H1 (cell line): ENCODE results near the gene MYH7B. TPM values are rescaled to one million over a fixed set of nuclear protein-coding genes. Genes with fewer than 3 reads are reported as not detected.

Source experiments
- CTCF ChIA-PET: fragments of 300-600 bp; sonication (Branson Sonifier 250); formaldehyde crosslinking; loops from one replicate; lab custom pipeline; 2021; ENCODE audit not compliant: partially characterized antibody; lab: Charles Lee
- POLR2A ChIA-PET: fragments of 300-600 bp; sonication (Branson Sonifier 250); formaldehyde crosslinking; loops from one replicate; lab custom pipeline; 2021; ENCODE audit warnings: inconsistent platforms; ENCODE audit not compliant: partially characterized antibody; lab: Charles Lee
- DNase-seq, 2 experiments: peaks; one replicate each; pipeline versions ENCODE4 v3.0.0 to v3.0.0-alpha.2; 2010 to 2022; ENCODE audit warnings: low spot score in 2 of 2, low read depth in 1 of 2, mixed read lengths in 1 of 2
- FAIRE-seq: peaks from 2 replicates; lab custom pipeline; 2011; peaks lifted over from hg19 to GRCh38; lab: Jason Lieb, UNC
- H2AFZ ChIP-seq: 2 replicates; pipeline ENCODE4 v1.8.1; 2012; ENCODE audit warnings: low read length, inconsistent platforms
- H2AK5ac ChIP-seq: 2 replicates; pipeline ENCODE4 v1.6.1; 2013; ENCODE audit warnings: low read depth, low read length
- H2BK120ac ChIP-seq: replicated peaks from 2 replicates; pipeline ENCODE3; 2013; ENCODE audit warnings: low read depth, low read length, inconsistent platforms
- H2BK12ac ChIP-seq: 2 replicates; pipeline ENCODE4 v1.6.1; 2013; ENCODE audit warnings: low read depth, low read length
- H2BK15ac ChIP-seq: 2 replicates; pipeline ENCODE4 v1.6.1; 2013; ENCODE audit warnings: low read length
- H2BK20ac ChIP-seq: 2 replicates; pipeline ENCODE4 v1.6.1; 2013; ENCODE audit warnings: low read length
- H2BK5ac ChIP-seq: 2 replicates; pipeline ENCODE4 v1.6.1; 2013; ENCODE audit warnings: low read depth, low read length
- H3K14ac ChIP-seq: 2 replicates; pipeline ENCODE4 v1.6.1; 2013; ENCODE audit warnings: inconsistent platforms; ENCODE audit not compliant: insufficient read length
- H3K18ac ChIP-seq: 2 replicates; pipeline ENCODE4 v1.6.1; 2013; ENCODE audit warnings: low read length; ENCODE audit errors: extremely low read depth
- H3K23ac ChIP-seq: 2 replicates; pipeline ENCODE4 v1.6.1; 2013; ENCODE audit warnings: inconsistent platforms; ENCODE audit not compliant: insufficient read length
- H3K23me2 ChIP-seq: 2 replicates; pipeline ENCODE4 v1.6.1; 2013; ENCODE audit warnings: low read depth, low read length
- H3K27ac ChIP-seq: 2 replicates; pipeline ENCODE4 v1.6.1; 2011; ENCODE audit warnings: low read depth, low read length, inconsistent platforms
- H3K27me3 ChIP-seq, 4 experiments: replicated peaks in 1 of 4; 1 replicate in 1 of 4; 2 replicates in 3 of 4; pipeline versions ENCODE4 v1.6.1 to v1.8.1; 2011 to 2013; ENCODE audit warnings: low read length in 3 of 4, mild to moderate bottlenecking in 3 of 4, inconsistent platforms in 2 of 4, mixed read lengths in 2 of 4, moderate library complexity in 1 of 4; ENCODE audit not compliant: control insufficient read depth in 3 of 4, insufficient read depth in 3 of 4; ENCODE audit errors: extremely low read depth in 1 of 4
- H3K36me3 ChIP-seq, 4 experiments: 2 replicates each; pipeline versions ENCODE4 v1.6.1 to v1.8.1; 2011 to 2013; ENCODE audit warnings: mild to moderate bottlenecking in 4 of 4, low read length in 3 of 4, moderate library complexity in 2 of 4, control low read depth in 1 of 4, inconsistent platforms in 1 of 4; ENCODE audit not compliant: insufficient read depth in 4 of 4, control insufficient read depth in 2 of 4
- H3K4ac ChIP-seq: replicated peaks from 2 replicates; pipeline ENCODE3; 2013; ENCODE audit warnings: low read length, low read depth, mixed read lengths, inconsistent platforms; ENCODE audit not compliant: insufficient read length
- H3K4me1 ChIP-seq, 4 experiments: replicated peaks in 1 of 4; 1 replicate in 1 of 4; 2 replicates in 3 of 4; pipeline versions ENCODE4 v1.6.1 to v1.8.1; 2011 to 2013; ENCODE audit warnings: low read length in 3 of 4, inconsistent platforms in 2 of 4, mixed read lengths in 1 of 4; ENCODE audit not compliant: insufficient read depth in 4 of 4, control insufficient read depth in 3 of 4
- H3K4me2 ChIP-seq, 2 experiments: 2 replicates each; pipeline versions ENCODE4 v1.6.1 to v1.8.1; 2011 to 2013; ENCODE audit warnings: low read depth in 2 of 2, low read length in 2 of 2, control low read depth in 1 of 2, inconsistent platforms in 1 of 2, mild to moderate bottlenecking in 1 of 2; ENCODE audit not compliant: insufficient read depth in 1 of 2
- H3K4me3 ChIP-seq, 4 experiments: fragments of 200-600, 300-600 bp in 1 of 4; sonication (generic), shearing (Covaris generic), sonication (Bioruptor Twin) in 1 of 4; 2 replicates each; pipeline versions ENCODE4 v1.5.1 to v1.8.1; 2011 to 2016; ENCODE audit warnings: low read length in 4 of 4, low read depth in 3 of 4, control low read depth in 2 of 4, inconsistent platforms in 2 of 4, mild to moderate bottlenecking in 2 of 4, mixed read lengths in 1 of 4, moderate library complexity in 1 of 4; ENCODE audit not compliant: insufficient read depth in 2 of 4; ENCODE audit errors: extremely low read depth in 1 of 4
- H3K56ac ChIP-seq: replicated peaks from 2 replicates; pipeline ENCODE3; 2013; ENCODE audit warnings: low read depth, mild to moderate bottlenecking, mixed read lengths, low read length, inconsistent platforms; ENCODE audit not compliant: insufficient read length
- H3K79me1 ChIP-seq: 2 replicates; pipeline ENCODE4 v1.6.1; 2013; ENCODE audit warnings: low read depth, low read length, control low read depth
- H3K79me2 ChIP-seq, 2 experiments: 2 replicates each; pipeline versions ENCODE4 v1.6.1 to v1.8.1; 2012 to 2013; ENCODE audit warnings: low read length in 2 of 2, mild to moderate bottlenecking in 2 of 2, inconsistent platforms in 1 of 2; ENCODE audit not compliant: insufficient read depth in 2 of 2, control insufficient read depth in 1 of 2
- H3K9ac ChIP-seq, 4 experiments: replicated peaks in 1 of 4; 1 replicate in 1 of 4; 2 replicates in 3 of 4; pipeline versions ENCODE4 v1.6.1 to v1.8.1; 2011 to 2013; ENCODE audit warnings: low read depth in 3 of 4, low read length in 3 of 4, control low read depth in 2 of 4, mild to moderate bottlenecking in 2 of 4, moderate library complexity in 2 of 4, inconsistent platforms in 1 of 4; ENCODE audit errors: extremely low read depth in 1 of 4
- H3K9me3 ChIP-seq, 2 experiments: 2 replicates each; pipeline versions ENCODE4 v1.6.1 to v1.8.1; 2012 to 2013; ENCODE audit warnings: mild to moderate bottlenecking in 2 of 2, moderate library complexity in 2 of 2, control low read depth in 1 of 2, inconsistent platforms in 1 of 2, low read depth in 1 of 2, low read length in 1 of 2, mixed read lengths in 1 of 2; ENCODE audit not compliant: insufficient read depth in 2 of 2
- H4K20me1 ChIP-seq, 2 experiments: replicated peaks in 1 of 2; 2 replicates each; pipeline versions ENCODE3 to v1.8.1; 2011 to 2013; ENCODE audit warnings: inconsistent platforms in 2 of 2, low read length in 2 of 2, mild to moderate bottlenecking in 1 of 2; ENCODE audit not compliant: insufficient read depth in 2 of 2, control insufficient read depth in 1 of 2
- H4K5ac ChIP-seq: 2 replicates; pipeline ENCODE4 v1.6.1; 2013; ENCODE audit warnings: low read length, low read depth, mixed read lengths, inconsistent platforms; ENCODE audit not compliant: insufficient read length
- H4K8ac ChIP-seq: 2 replicates; pipeline ENCODE4 v1.8.0; 2013; ENCODE audit warnings: mild to moderate bottlenecking, moderate library complexity, low read length, inconsistent platforms; ENCODE audit not compliant: insufficient read depth; ENCODE audit errors: extremely low read depth
- H4K91ac ChIP-seq: replicated peaks from 2 replicates; pipeline ENCODE3; 2013; ENCODE audit warnings: low read length, mixed read lengths, inconsistent platforms; ENCODE audit not compliant: insufficient read length
- CHD1 ChIP-seq: IDR thresholded peaks from 2 replicates; pipeline ENCODE4 v1.6.1; 2012; ENCODE audit warnings: low read depth, low read length, improper control_type of control experiment
- EGR1 ChIP-seq: IDR thresholded peaks from 2 replicates; pipeline ENCODE4 v1.6.1; 2011; ENCODE audit warnings: low read depth, low read length, borderline replicate concordance
- KDM1A ChIP-seq: fragments of 200-600, 300-600 bp; sonication (generic); IDR thresholded peaks from 2 replicates; pipeline ENCODE4 v1.7.1; 2016; ENCODE audit warnings: mild to moderate bottlenecking, low read length, borderline replicate concordance
- MAX ChIP-seq: IDR thresholded peaks from 2 replicates; pipeline ENCODE4 v1.6.1; 2012; ENCODE audit warnings: inconsistent platforms
- NANOG ChIP-seq: IDR thresholded peaks from 2 replicates; pipeline ENCODE4 v1.6.1; 2011; ENCODE audit warnings: low read length, low read depth, mild to moderate bottlenecking, inconsistent platforms; ENCODE audit not compliant: insufficient read depth, poor library complexity, severe bottlenecking
- RFX5 ChIP-seq: IDR thresholded peaks from 2 replicates; pipeline ENCODE4 v1.6.1; 2011; ENCODE audit warnings: low read depth, low read length, improper control_type of control experiment, borderline replicate concordance
- TBP ChIP-seq: IDR thresholded peaks from 2 replicates; pipeline ENCODE4 v1.6.1; 2011; ENCODE audit warnings: low read depth, low read length, improper control_type of control experiment
- polyA plus RNA-seq, 7 experiments: library from polyadenylated mRNA; depleted of rRNA in 3 of 7; stranded (reverse) in 5 of 7; unstranded in 2 of 7; fragments of >200 nt in 5 of 7; fragments of 200-250 nt in 2 of 7; gene quantifications; 1 replicate in 5 of 7; 2 replicates in 1 of 7; 4 replicates in 1 of 7; pipeline versions ENCODE4 v1.2.1 to v1.2.3, GENCODE V29; 2011 to 2013; ENCODE audit warnings: missing spikeins in 2 of 7, mixed read lengths in 2 of 7
- total RNA-seq: library from RNA; stranded (reverse); fragmentation: NEBNext Ultra II Directional; extraction: Animal tissue kit (Norgen Biotek cat#: 25700); gene quantifications from 2 replicates; pipeline ENCODE4 v1.2.1, GENCODE V29; 2021

MYH7B gene
- total and polyA plus RNA-seq, 2 of the 8 experiments (the other 6 are each of a cell fraction or from before 2014, with no cell fraction given) = 0.15 to 0.30 TPM

- Histone ChIP-seq H2BK15ac (no peak overlapping the region), H2BK12ac (no peak overlapping the region), H3K4me3 (no peak overlapping the region), H2AK5ac (no peak overlapping the region), H3K4me1 (no peaks in the 10 kb centered on the region), H3K79me1 (no peaks in the 10 kb centered on the region), H3K36me3 (peaks cover 2 to 16% (median 10%) of the 10 kb centered on the region in 4 experiments; a peak in 4 of 8 replicates), H2BK5ac (no peak overlapping the region), H2BK120ac (no peak overlapping the region)
- DNase-seq = no peak
- CTCF ChIA-PET = no interaction called here
- TF ChIP-seq MAX (no peak), NANOG (no peak), KDM1A (no peak), RFX5 (no peak), CHD1 (no peak), TBP (no peak), EGR1 (no peak)
- TF ChIP-seq, all 59 proteins: peak for 0
- Histone ChIP-seq H3K23me2 (no peaks in the 10 kb centered on the region), H3K27me3 (no peaks in the 10 kb centered on the region), H4K91ac (no peak overlapping the region), H3K23ac (no peak overlapping the region), H3K18ac (no peak overlapping the region), H3K56ac (no peak overlapping the region), H4K5ac (no peak overlapping the region), H3K4me2 (no peak overlapping the region), H4K20me1 (peaks cover 0 to 3% of the 10 kb centered on the region in 2 experiments), H2AFZ (no peak overlapping the region), H3K4ac (no peak overlapping the region), H4K8ac (no peak overlapping the region), H3K27ac (no peak overlapping the region), H3K9ac (no peak overlapping the region), H3K14ac (no peak overlapping the region), H2BK20ac (no peak overlapping the region), H3K9me3 (no peaks in the 10 kb centered on the region), H3K79me2 (no peaks in the 10 kb centered on the region)
- POLR2A ChIA-PET = interaction anchor here (0.9 kb wide), 1 partner anchor 8 kb away, joined by 3 read pairs; no protein-coding TSS in a partner anchor
- no peak for FAIRE-seq
Measured at GRCh38 chr20:34947336-34947735, 8.3 kb upstream of the MYH7B start.
